ENCODE data around the gene ADAT3. TPM values are rescaled to one million over a fixed set of nuclear protein-coding genes. Genes with fewer than 3 reads are reported as not detected.

Gene ADAT3
- polyA plus RNA-seq, 4 donors = 0.96 to 5.2 (median 1.9) TPM

GRCh38 chr19:1954532-1954933 is 49.3 kb downstream of the ADAT3 start:
- DNase-seq (ENCODE audit: low read depth in 4 of 4, low spot score in 3 of 4) = no peak

GRCh38 chr19:1955171-1956121 is 50.2 kb downstream of the ADAT3 start:
- DNase-seq (ENCODE audit: low read depth in 4 of 4, low spot score in 3 of 4) = no peak

- no peak for DNase-seq (ENCODE audit: low read depth in 4 of 4, low spot score in 3 of 4)
Measured at GRCh38 chr19:1956122-1956494, 50.9 kb downstream of the ADAT3 start.

DNA sequence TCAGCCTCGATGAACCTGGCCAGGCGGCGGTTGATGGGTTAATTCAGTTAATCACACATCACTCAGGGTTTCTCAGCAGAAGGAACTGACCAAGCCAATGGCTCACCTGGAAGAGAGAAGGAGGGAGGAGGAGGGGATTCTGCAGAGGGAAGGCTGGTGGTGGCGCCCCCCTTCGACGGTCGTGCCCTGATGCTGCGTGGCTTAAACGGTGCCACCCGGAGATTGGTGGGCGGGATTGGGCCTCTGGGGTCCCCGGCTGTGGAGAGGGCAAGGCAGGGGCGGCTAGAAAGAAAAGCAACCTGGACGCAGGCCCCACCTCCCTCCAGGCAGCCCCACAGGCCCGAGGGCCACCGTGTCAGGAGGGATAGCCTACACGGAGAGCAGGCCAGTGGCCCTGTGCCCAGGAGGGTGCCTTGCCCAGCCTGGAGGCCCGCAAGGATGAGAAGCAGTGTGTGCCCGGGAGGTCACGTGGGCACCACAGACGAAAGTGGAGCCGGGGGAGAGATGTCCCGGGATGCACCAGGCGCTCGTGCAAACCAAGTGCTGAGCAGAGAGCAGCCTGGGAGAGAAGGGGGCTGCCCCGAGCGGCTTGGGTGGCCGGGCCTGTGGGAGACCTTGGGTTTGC is 51.8 kb downstream of the ADAT3 start:
- DNase-seq (ENCODE audit: low read depth in 4 of 4, low spot score in 3 of 4) = no peak

GRCh38 chr19:1957562-1958248 is 52.5 kb downstream of the ADAT3 start:
- DNase-seq (ENCODE audit: low read depth in 4 of 4, low spot score in 3 of 4) = no peak

DNA sequence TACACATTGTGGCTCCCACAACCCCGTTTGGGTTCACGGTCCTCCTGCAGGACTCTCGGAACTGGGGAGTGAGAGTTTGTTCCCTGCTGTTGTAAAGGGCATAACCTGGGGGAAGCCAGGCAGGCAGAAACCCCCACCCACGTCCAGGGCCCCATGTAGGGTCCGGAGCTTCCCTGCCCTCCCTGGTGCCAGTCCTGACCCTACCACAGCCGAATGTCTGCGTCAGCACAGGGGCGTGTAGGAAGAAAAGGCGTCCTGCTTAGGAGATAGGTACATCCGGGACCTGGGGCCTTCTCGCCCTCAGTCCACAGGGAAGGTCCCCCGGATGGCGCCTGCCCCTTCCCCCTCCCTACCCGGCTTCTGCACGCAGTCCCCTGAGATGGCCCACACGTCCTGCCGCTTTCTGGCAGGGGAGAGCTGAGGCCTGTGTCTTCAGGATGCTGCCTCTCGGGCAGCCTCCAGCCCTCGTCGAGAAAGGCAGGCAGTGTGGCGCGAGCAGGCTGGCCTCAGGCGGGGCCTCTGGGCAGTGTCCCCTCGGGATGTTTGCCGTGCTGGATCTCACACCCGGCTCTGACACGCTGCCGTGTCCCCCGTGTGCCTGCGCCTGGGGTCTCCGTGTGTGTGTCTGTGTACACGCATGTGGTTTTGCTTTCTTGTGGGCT is 54.9 kb downstream of the ADAT3 start:
- no peak for DNase-seq (ENCODE audit: low read depth in 4 of 4, low spot score in 3 of 4)

- DNase-seq (ENCODE audit: low read depth in 4 of 4, low spot score in 3 of 4) = no peak
Measured at GRCh38 chr19:1961000-1961883, 56.0 kb downstream of the ADAT3 start.

- no peak for DNase-seq (ENCODE audit: low read depth in 4 of 4, low spot score in 3 of 4)
Measured at GRCh38 chr19:1962674-1963073, 57.5 kb downstream of the ADAT3 start.

Other genes starting within 250 kb of the ADAT3 start
- under 1 TPM in 3 of 4 donors, not detected in 1; 0.03 to 0.05 (median 0.03) TPM for gene ONECUT3, start 151.9 kb upstream of the ADAT3 start, polyA plus RNA-seq (ENCODE audit: insufficient read length in 4 of 4)
- gene ATP8B3, start 93.1 kb upstream of the ADAT3 start, polyA plus RNA-seq (ENCODE audit: insufficient read length in 4 of 4) = 1 to 10 TPM in 1 of 4 donors, under 1 TPM in 3; 0.36 to 2.0 (median 0.64) TPM
- 10 to 100 TPM; 20.5 to 30.3 (median 21.7) TPM for gene REXO1, start 56.9 kb upstream of the ADAT3 start, polyA plus RNA-seq (ENCODE audit: insufficient read length in 4 of 4)
- gene KLF16, start 41.8 kb upstream of the ADAT3 start, polyA plus RNA-seq (ENCODE audit: insufficient read length in 4 of 4) = 10 to 100 TPM in 1 of 4 donors, 1 to 10 TPM in 3; 4.5 to 10.2 (median 6.5) TPM
- 10 to 100 TPM; 31.1 to 59.8 (median 36.2) TPM for gene ABHD17A, start 19.9 kb upstream of the ADAT3 start, polyA plus RNA-seq (ENCODE audit: insufficient read length in 4 of 4)
- 10 to 100 TPM; 44.6 to 97.3 (median 66.7) TPM for gene SCAMP4, start within 50 bp of the ADAT3 start, polyA plus RNA-seq (ENCODE audit: insufficient read length in 4 of 4)
- gene CSNK1G2, start 35.8 kb downstream of the ADAT3 start, polyA plus RNA-seq (ENCODE audit: insufficient read length in 4 of 4) = 10 to 100 TPM; 44.1 to 68.8 (median 56.2) TPM
- 100 to 1,000 TPM in 1 of 4 donors, 10 to 100 TPM in 3; 90.4 to 129 (median 95.5) TPM for gene BTBD2, start 110.3 kb downstream of the ADAT3 start, polyA plus RNA-seq (ENCODE audit: insufficient read length in 4 of 4)
- 10 to 100 TPM; 41.2 to 82.1 (median 62.1) TPM for gene MKNK2, start 145.8 kb downstream of the ADAT3 start, polyA plus RNA-seq (ENCODE audit: insufficient read length in 4 of 4)
- 10 to 100 TPM; 21.4 to 29.1 (median 25.2) TPM for gene MOB3A, start 190.9 kb downstream of the ADAT3 start, polyA plus RNA-seq (ENCODE audit: insufficient read length in 4 of 4)
- gene IZUMO4, start 191.5 kb downstream of the ADAT3 start, polyA plus RNA-seq (ENCODE audit: insufficient read length in 4 of 4) = 10 to 100 TPM in 1 of 4 donors, 1 to 10 TPM in 3; 5.9 to 11.0 (median 6.9) TPM
- gene AP3D1, start 246.2 kb downstream of the ADAT3 start, polyA plus RNA-seq (ENCODE audit: insufficient read length in 4 of 4) = 100 to 1,000 TPM in 2 of 4 donors, 10 to 100 TPM in 2; 80.3 to 113 (median 98.6) TPM